GM21723 (cell line): ENCODE results near the gene WDR35.

Experiments used
- ATAC-seq: cut with Tn5 transposase; IDR thresholded peaks from one replicate; pipeline ENCODE4 v1.9.1; 2021; ENCODE audit warnings: mild to moderate bottlenecking, moderate library complexity; ENCODE audit not compliant: unreplicated experiment

The WDR35 gene

DNA sequence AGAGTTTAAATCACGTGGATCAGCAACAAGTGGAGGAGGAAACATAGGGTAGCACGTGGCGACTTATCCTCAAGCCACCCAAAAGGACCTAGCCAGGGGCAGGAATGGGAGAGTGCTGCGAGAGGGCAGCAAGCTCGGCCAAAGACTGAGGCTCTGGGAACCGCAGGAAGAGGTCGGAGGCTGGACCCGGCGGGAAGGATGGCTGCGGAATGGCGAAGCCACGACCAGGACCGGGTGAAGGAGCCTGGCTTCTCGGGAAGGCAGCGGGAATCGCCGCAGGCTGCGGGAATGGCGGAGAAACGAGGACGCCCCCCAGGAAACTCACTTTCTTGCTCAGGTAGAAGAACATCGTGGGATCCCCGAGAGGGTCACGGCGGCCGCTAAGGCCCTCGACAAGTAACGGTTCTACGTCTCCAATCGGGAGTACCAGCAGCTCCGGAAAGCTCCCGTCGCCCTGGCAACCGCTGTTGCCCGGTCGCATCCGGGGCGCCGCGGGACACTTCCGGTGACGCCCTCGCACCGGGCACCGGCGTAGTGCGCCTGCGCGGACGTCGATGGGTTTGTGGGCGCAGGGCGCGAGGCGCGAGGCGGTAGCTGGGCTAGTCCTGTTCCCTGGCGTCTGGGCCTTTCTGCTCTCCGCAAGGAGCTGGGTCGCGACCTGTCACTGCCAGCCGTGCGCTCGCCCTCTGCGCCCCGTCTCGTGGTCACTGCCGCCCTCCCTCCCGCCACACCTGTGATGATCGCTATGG lies at the start of gene WDR35:
Gene WDR35 (minus strand): TSS at position 439 of the 749 bp plus-strand sequence. CDS start 90 bp downstream, at position 349.
- peak; percentile 91 for ATAC-seq

DNA sequence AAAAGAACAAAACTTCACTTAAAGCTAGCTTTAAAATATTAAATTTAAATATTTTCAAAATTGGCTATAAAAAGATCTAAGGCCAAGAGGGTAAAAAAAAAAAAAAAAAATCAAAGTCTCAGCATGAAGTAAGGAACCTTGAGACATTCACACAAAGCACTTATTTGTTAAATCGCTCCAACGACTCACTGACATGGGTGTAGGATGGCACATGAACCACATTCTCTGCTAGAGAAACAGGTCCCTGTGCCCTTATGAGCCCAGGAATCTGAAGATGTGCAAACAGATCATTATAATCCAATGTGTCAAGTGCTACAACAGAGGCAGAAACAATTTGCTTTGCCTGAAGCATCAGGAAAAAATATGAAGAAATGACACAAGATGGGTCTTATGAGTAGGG lies 47.8 kb upstream of the WDR35 start:
- ATAC-seq, result no peak

DNA sequence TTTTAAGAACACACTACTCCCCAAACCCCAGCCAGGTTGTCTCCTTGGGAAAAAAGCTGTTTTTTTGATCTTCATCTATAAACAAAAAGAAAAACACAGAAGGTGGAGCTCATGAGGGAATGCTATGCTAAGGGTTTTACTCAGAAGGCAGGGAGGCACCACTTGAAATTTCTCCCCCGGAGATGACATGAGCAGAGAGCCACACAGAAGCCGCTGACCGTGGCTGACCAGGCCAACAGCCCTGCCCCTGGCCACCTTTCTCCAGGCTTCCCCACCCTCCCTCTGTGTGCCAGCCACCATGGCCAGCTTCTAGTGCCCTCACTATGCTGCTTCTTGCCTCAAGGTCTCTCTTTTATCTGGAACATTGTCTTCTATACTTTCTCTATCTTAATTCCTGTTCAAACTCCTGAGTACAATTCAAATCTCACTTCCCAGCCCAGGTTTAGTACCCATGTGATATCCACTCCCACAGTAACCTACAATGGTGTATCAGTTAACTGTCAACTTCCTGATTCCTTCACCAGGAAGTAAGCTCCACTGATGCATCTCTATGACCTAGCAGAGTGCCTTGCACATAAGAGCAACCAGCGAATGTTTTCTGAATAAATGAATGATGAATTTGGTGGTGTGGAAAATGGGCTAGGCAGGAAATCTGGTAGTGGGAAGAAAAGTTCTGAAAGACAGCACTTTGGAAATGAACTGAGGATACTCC lies 46.2 kb upstream of the WDR35 start:
- no peak for ATAC-seq

DNA sequence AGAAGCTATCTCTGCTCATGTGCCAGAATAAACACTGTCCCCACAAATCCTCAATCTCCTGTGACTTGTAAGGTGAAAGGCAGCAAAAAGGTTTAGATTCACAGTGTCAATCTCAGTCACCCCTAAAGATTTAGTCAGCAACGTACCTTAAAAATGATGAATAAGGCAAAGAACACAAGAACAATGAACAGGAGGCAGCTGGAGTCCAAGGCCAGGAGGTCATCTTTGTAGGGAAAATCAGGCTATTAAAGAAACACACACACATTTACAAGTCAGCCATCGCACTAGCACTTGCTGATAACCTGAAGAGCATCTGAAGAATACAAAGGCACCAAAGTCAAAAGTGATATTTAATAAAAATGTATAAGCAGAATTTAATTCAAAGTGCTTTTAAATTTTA lies 44.9 kb upstream of the WDR35 start:
- no peak for ATAC-seq

DNA sequence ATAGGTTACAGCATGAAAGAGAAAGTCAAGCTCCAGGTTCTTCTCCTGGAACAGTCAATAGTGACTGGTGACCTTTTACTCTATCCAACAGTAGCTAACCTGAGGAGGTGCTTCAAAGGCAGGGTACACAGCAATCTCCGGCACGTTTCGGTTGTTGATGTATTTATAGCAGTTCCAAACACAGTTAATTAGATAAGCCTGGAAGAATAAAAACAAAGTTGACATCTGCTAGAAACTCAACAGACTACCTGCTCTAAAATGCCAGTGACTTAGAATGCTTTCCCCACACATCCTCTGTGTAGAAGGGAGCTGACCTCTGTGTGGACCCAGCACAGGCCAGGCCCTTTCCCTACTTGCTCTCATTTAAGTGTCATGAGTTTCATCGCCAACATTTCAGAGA lies 44.3 kb upstream of the WDR35 start:
- no peak for ATAC-seq

DNA sequence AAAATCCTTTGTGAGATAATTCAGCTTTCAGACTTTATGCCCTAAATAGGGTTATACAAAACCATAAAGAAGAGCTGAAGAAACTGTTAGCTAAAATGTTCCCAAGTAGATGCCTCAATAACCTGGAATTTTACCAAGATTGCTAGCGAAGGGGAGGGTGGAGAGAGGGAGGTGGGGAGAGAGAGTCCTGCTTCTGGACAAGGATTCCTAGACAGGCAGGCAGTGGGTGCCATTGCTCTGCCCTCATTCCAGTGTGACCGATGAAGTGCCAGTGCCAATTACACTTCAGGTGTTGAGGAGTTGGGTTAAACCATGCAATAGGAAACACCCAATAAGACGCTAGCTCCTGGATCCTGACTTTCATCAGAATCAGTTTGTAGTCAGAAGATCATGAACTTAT lies 43.4 kb upstream of the WDR35 start:
- ATAC-seq, result no peak

DNA sequence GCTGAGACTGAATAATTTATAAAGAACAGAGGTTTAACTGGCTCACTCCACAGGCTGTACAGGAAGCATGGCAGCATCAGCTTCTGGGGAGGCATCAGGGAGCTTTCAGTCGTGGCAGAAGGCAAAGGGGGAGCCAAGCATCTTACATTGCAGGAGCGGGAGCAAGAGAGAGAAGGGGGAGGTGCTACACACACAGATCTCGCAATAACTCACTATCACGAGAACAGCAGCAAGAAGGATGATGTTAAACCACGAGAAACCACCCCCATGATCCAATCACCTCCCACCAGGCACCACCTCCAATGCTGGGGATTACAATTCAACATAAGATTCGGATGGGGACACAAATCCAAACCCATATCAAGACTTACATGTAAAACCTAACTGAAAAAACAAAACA lies 40.3 kb upstream of the WDR35 start:
- no peak for ATAC-seq

DNA sequence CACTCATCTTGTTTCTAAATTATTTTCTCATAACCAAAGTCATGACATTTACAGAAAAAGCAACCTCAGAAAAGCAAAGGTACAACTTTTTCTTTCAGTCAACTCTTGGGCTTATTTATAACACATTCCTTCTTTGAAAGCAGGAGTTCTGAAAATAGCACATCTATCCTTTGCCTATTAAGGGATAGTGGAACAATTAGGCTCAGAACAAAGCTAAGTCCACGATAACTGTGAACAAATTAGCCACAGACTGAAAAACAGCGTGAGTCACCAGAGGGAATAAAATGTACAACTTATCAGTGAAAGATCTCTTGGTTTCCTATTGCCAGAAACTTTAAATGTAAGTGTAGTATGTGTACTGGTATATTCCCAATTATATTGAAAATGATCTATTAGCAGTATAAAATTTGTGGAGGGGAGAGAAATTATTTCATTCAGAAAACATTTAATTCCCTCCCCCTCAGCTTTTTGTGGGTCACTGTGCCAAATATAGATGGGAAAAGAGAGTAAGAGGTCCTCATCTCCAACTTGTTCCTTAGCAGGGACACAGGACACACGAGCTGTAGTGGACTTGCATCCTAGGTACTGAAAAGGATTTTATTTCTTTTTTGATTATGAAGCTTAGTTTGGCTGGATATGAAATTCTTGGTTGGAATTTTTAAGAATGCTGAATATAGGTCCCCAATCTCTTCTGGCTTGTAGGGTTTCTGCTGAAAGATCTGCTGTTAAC lies 38.0 kb upstream of the WDR35 start:
- ATAC-seq, result no peak

DNA sequence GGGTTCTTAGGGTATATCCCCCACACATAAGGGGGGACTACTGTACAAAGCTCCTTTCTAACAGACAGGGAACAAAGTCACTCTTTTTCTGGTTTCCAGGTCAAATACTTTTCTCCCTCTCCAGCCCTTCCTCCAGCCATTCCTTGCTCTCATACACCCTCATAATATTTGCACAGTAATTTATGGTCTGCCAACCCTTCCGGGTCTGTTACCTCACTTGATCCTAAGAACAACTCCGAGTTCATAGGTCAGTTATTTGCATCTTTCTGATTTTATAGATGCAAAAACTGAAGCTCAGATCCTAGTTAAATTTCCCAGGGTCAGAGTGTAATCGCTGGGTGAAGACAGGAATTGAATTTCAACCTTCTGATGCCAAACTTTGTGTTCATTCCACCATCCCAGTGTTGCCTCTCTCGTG lies 37.4 kb upstream of the WDR35 start:
- ATAC-seq, result no peak

DNA sequence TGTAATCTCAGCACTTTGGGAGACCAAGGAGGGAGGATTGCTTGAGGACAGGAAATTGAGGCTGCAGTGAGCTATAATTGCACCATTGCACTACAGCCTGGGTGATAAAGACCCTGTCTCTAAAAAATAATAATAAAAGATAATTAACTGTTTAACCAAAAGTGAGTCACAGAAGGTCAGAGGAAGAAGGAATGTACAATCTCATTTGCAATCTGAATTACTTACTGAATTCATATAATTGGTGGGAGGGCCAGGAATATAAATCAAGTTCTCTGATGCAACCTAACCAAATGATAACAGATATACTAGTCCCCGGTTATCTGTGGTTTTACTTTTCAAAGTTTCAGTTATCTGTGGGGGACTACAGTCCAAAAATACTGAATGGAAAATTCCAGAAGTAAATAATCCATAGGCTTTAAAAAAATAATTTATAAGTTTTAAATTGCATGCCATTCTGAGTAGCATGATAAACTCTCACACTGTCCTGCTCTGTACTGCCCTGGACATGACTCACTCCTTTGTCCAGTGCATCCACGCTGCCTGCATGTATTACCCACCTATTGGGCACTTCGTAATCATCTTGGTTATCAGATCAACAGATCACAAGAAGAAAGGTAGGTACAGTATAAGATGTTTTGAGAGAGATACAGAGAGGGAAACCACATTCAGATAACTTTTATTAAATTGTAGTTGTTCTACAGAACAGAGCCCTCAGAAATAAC lies 35.3 kb upstream of the WDR35 start:
- ATAC-seq, result no peak

DNA sequence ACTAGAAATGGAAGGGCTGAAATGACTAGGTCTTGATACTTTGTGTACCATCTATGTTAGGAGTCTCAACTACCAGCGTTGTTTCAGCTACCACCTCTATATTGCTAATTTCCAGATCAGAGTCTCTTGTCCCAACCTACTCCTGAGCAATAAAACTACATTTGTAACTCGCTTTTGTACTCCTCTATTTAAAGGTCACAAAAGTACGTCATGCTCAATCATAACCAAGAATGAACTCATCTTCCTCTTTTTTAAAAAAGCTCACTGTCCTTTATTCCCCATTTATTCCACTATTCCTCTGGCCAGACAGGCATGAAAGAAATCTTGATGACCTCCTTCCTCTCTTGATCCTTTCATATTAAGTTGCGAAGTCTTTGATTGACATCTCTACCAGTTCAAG lies 33.8 kb upstream of the WDR35 start:
- no peak for ATAC-seq

DNA sequence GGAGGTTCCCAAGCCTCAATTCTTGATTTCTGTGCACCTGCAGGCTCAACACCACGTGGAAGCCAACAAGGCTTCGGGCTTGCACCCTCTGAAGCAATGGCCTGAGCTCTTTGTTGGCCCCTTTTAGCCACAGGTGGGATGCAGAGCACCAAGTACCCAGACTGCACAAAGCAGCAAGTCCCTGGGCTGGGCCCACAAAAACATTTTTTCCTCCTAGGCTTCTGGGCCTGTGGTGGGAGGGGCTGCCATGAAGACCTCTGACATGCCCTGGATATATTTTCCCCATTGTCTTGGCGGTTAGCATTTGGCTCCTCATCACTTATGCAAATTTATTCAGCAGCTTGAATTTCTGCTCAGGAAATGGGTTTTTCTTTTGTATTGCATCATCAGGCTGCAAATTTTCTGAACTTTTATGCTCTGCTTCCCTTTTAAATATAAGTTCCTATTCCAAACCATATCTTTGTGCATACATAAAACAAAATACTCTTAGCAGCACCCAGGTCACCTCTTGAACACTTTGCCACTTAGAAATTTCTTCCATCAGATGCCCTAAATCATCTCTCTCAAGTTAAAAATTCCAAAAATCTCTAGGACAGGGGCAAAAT lies 31.6 kb upstream of the WDR35 start:
- ATAC-seq, result no peak

DNA sequence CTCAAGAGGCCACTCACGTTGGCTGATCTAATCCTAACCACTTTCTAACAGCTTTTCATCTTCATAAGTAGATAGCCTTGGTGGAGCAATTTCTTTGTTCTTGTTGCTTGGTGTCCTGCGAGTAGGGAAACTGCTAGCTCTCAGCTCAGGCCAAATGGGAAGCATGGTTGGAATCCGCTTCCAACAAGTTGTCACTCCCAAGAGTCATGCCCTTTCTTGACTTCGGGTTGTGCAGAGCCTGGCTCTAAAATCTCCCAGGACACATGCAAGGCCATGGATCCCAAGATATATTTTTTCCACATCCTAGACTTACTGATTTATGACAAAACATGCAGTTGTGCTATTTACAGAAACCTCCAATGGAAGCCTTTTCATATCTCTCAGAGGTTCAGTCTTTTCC lies 29.8 kb upstream of the WDR35 start:
- no peak for ATAC-seq

DNA sequence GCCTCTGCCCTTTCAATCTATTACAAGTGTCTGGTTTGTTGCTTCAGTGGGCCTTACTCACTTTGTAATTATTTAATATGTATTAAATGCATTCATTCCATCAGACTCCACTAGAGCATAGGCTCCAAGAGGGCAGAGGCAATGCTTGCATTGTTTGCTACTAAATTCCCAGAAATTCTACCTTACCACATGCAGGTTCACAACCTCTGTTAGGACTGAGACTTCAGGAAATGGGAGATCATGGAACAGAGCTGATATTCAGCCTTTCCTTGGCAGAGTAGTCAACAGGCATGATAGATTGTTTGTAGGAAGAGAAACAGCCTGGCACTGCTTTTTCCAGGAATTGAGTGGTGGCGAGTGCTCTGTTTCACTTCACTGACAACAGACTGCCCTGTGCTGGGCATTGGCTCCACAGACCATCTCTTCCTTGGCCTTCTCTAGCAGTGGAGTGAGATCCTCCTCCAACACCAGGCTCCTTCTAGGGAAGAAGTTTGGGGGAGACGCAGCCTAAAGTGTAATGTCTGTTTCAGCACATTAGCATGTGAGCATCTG lies 28.8 kb upstream of the WDR35 start:
- ATAC-seq, result no peak

DNA sequence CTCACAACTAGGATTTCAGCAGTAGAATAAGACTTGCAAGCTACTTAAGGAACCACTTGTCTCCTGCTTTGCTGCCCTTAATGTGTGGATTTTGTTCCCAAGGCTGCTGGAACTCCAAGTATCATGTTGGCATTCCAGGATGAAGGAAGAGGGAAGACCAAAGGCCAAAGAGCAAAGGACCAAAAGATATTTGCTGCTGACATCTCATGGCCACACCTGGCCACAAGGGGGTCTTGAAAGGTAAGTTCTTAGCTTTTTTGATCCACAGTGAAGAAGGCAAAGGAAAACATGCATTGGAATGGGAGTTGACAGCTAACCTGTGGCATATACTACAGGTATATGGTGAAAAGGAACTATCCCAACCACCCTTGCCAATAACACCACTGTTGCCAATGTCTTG lies 26.4 kb upstream of the WDR35 start:
- ATAC-seq, result no peak

DNA sequence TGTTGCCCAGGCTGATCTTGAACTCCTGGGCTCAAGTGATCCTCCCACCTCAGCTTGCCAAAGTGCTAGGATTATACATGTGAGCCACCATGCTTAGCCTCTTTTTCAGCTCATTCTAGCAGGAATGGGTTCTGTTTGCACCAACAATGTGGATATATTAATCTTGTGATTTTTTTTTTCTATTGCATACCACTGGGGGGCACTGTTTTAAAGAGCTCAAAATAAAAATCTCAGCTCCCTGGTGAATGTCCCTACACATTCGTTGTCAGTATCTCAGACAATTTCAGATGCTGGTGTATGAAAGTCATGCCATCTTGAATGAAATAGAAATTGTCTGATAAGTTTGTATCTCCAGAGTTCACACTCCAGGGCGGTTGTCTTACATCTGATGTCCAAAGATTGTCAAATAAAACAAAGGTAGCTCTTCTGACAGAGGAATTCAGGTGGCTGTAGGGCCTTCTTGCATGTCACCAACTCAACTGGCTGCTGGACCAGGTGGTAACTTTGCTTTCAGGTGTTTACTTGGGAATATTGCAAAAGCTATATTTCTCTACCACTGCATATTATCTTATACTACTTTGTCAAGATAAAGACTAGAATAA lies 25.7 kb upstream of the WDR35 start:
- no peak for ATAC-seq

DNA sequence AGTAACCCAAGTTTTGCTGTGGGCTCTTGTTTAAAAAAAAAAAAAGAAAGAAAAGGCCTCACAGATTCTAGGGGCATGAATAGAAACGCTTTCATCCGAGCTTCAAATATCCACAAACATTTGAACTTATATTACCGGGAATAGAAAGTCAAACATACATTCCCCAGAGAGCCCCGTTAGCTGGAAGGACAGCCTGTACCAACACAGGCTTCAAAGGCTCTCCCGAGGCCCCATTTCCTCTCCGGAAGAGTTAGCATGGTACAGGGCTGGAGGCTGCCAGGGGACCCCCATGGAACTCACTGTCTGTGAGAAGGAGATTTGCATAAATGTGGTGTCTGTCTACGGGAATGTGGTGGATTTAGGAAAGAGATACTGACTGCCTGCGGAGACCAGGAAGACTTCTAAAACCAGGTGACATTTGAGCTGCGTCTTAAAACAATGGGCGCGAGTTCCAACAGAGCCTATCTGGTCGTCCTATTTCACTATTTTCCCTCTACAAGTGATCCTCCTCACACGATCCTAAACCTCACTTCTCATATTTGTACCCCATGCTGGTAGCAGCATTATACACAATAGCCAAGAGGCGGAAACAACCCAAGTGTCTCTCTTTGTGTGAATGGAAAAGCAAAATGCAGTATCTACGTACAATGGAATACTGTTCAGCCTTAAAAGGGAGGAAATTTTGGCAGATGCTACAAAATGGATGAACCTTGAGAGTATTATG lies 23.4 kb upstream of the WDR35 start:
- no peak for ATAC-seq

DNA sequence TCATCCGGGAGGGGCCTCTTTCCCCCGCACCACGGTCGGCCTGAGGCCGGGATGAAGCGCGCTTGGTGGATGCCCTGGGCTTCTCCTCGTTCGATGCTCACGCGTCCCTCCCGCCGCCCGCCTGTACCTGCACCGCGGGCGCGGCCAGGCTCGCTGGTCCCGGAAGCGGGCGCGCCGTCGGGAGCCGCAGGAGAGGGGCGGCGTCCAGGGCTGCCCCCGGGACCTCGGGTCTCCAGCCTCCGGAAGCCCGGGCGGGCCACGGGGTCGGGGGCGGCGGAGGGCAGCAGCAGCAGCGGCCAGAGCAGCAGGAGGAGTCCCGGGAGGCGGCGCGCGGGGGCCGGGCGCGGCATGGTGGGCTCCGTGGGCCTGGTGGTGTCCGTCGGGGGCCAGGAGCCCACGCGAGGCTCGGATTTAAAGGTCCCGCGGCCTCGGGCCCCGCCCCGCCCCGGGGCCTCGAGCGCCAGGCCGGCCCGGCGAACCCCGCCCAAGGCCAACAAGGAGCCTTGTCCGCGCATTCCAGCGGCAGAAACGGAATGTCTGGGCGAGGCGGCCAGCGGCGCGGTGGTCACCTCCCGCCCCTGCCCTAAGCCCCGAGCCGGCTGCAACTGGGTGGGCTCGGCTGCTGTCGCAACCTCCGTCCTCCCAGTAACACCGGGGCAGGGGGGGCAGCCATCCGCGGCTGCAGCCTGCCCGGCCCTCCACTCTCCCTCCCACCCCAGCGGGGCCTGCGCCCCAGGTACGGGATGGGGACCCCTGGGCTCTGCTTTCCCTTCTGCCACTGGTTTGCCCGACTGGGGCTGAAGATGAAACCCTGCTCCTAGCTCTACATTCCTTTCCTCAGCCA lies 22.6 kb upstream of the WDR35 start, which contains the start of gene MATN3:
Gene MATN3 (minus strand): TSS at position 387 of the 844 bp plus-strand sequence. CDS start 37 bp downstream, at position 350.
- ATAC-seq, result no peak

DNA sequence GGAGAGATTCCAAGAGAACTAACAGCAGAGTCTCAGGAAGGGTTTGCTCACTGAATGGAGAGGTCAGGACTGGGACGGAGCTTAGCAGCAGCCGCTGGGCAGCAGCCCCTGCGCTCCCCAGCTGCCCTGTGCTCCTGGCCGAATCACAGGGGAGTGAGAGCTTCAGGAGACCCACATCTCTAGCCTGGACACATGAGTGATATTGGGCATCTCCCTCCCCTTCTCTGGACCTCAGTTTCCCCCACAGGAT lies 22.1 kb upstream of the WDR35 start:
- ATAC-seq, result no peak
